Measurements from ENCODE around the gene AADACL2. TPM values are rescaled to one million over a fixed set of nuclear protein-coding genes. Genes with fewer than 3 reads are reported as not detected.

Gene AADACL2, protein sequence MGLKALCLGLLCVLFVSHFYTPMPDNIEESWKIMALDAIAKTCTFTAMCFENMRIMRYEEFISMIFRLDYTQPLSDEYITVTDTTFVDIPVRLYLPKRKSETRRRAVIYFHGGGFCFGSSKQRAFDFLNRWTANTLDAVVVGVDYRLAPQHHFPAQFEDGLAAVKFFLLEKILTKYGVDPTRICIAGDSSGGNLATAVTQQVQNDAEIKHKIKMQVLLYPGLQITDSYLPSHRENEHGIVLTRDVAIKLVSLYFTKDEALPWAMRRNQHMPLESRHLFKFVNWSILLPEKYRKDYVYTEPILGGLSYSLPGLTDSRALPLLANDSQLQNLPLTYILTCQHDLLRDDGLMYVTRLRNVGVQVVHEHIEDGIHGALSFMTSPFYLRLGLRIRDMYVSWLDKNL
- total RNA-seq = not detected in 2 replicates

- CTCF ChIA-PET = no interaction called here
- no peak within 1 kb of the TSS for H3K27ac Mint-ChIP-seq
- intact Hi-C loops (cut with micrococcal nuclease) = no loop called here
These were observed at the start of gene AADACL2 for GRCh38 chr3:151733613-151734012. AADACL2 (plus strand) TSS chr3:151733927; CDS start chr3:151734036, 109 bp downstream.

DNA sequence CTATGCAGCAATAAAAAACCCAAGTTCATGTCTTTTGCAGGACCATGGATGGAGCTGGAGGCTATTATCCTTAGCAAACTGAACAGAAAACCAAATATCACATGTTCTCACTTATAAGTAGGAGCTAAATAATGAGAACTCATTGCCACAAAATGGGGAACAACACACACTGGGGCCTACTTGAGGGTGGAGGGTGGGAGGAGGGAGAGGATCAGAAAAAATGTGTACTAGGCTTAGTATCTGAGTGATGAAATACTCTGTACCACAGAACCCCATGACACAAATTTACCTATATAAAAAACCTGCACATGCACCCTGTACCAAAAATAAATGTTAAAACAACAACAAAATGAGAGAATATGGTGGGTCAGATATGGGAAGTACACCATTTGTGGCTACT, 49.6 kb upstream of the AADACL2 start:
- H3K27ac Mint-ChIP-seq = no peak overlapping the region

More at GRCh38 chr3:151733613-151734012, at the start of gene AADACL2:
- no peaks in the 10 kb centered on the region for H3K4me1 Mint-ChIP-seq
- no peaks in the 10 kb centered on the region for H3K36me3 Mint-ChIP-seq (ENCODE audit: low read depth)
- ATAC-seq (ENCODE audit: low read depth) (no peak), DNase-seq (no peak)
- H3K4me3 Mint-ChIP-seq = no peak within 1 kb of the TSS
- peaks cover 15% of the 10 kb centered on the region for H3K9me3 Mint-ChIP-seq
- TF ChIP-seq, protein P1, sequence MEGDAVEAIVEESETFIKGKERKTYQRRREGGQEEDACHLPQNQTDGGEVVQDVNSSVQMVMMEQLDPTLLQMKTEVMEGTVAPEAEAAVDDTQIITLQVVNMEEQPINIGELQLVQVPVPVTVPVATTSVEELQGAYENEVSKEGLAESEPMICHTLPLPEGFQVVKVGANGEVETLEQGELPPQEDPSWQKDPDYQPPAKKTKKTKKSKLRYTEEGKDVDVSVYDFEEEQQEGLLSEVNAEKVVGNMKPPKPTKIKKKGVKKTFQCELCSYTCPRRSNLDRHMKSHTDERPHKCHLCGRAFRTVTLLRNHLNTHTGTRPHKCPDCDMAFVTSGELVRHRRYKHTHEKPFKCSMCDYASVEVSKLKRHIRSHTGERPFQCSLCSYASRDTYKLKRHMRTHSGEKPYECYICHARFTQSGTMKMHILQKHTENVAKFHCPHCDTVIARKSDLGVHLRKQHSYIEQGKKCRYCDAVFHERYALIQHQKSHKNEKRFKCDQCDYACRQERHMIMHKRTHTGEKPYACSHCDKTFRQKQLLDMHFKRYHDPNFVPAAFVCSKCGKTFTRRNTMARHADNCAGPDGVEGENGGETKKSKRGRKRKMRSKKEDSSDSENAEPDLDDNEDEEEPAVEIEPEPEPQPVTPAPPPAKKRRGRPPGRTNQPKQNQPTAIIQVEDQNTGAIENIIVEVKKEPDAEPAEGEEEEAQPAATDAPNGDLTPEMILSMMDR (IDR thresholded peaks at IDR 0.05) = no peak
- peaks cover 9% of the 10 kb centered on the region for H3K27me3 Mint-ChIP-seq
- POLR2A ChIA-PET = no interaction called here

DNA sequence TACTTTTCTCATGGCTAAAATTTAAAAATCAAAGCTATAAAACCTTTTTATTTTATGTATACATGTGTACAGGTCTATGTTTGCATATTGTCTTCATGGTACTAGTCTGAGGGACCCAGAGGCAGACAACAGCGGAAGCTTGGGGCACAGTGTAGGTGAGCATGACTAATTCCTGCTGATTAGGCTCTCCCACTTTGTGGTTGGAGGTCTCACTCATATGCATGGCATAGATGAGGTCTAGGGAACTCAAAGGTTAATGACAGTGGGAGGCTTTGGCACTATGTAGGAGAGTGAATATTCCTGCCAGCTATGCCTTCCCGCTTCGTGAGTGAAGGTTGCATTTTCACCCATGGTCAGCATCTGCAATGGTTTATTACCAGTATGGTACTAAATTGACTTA, 47.5 kb upstream of the AADACL2 start:
- no peak for DNase-seq
- Mint-ChIP-seq H3K9me3 (peaks cover 4% of the 10 kb centered on the region), H3K27me3 (no peaks in the 10 kb centered on the region), H3K4me3 (no peak overlapping the region), H3K27ac (no peak overlapping the region), H3K4me1 (no peaks in the 10 kb centered on the region), H3K36me3 (ENCODE audit: low read depth) (no peaks in the 10 kb centered on the region)
- TF ChIP-seq, protein P1 (IDR thresholded peaks at IDR 0.05) = no peak
- ChIA-PET POLR2A (no interaction called here), CTCF (interaction anchor here (0.6 kb wide), 1 partner anchor 948 kb away, joined by 3 read pairs; no protein-coding TSS in a partner anchor)
- intact Hi-C loops (cut with micrococcal nuclease) = no loop called here
- ATAC-seq (ENCODE audit: low read depth) = no peak

More for the DNA sequence above, 49.6 kb upstream of the AADACL2 start:
- H3K4me3 Mint-ChIP-seq = no peak overlapping the region
- CTCF ChIA-PET = no interaction called here
- intact Hi-C loops (cut with micrococcal nuclease) = no loop called here
- ATAC-seq (ENCODE audit: low read depth) = no peak
- TF ChIP-seq, protein P1 (IDR thresholded peaks at IDR 0.05) = no peak
- POLR2A ChIA-PET = no interaction called here
- no peaks in the 10 kb centered on the region for H3K27me3 Mint-ChIP-seq
- peaks cover 4% of the 10 kb centered on the region for H3K9me3 Mint-ChIP-seq
- H3K36me3 Mint-ChIP-seq (ENCODE audit: low read depth) = no peaks in the 10 kb centered on the region
- H3K4me1 Mint-ChIP-seq = no peaks in the 10 kb centered on the region
- DNase-seq = no peak

GRCh38 chr3:151687076-151687475, 46.7 kb upstream of the AADACL2 start:
- H3K9me3 Mint-ChIP-seq = peaks cover 4% of the 10 kb centered on the region
- TF ChIP-seq, protein P1 (IDR thresholded peaks at IDR 0.05) = no peak
- no peaks in the 10 kb centered on the region for H3K36me3 Mint-ChIP-seq (ENCODE audit: low read depth)
- ChIA-PET POLR2A (no interaction called here), CTCF (no interaction called here)
- H3K27me3 Mint-ChIP-seq = no peaks in the 10 kb centered on the region
- H3K4me3 Mint-ChIP-seq = no peak overlapping the region
- intact Hi-C loops (cut with micrococcal nuclease) = no loop called here
- ATAC-seq (ENCODE audit: low read depth) (no peak), DNase-seq (no peak)
- no peak overlapping the region for H3K27ac Mint-ChIP-seq
- H3K4me1 Mint-ChIP-seq = no peaks in the 10 kb centered on the region

- TF ChIP-seq, protein P1 (IDR thresholded peaks at IDR 0.05) = no peak
- no peak for ATAC-seq (ENCODE audit: low read depth)
- Mint-ChIP-seq H3K36me3 (ENCODE audit: low read depth) (no peaks in the 10 kb centered on the region), H3K4me3 (no peak overlapping the region), H3K9me3 (peaks cover 4% of the 10 kb centered on the region), H3K27me3 (no peaks in the 10 kb centered on the region), H3K27ac (no peak overlapping the region), H3K4me1 (no peaks in the 10 kb centered on the region)
- ChIA-PET POLR2A (no interaction called here), CTCF (no interaction called here)
- no peak for DNase-seq
- intact Hi-C loops (cut with micrococcal nuclease) = no loop called here
These were observed 45.2 kb upstream of the AADACL2 start for GRCh38 chr3:151688571-151688970.
